Fibroblast of skin of scalp (primary cell): ENCODE measurements around the gene GULP1.
"Not testable (repeated sequence)": the region's sequence is repeated elsewhere in the genome, so short reads cannot be mapped to it uniquely, and the experiment has no call there.

Experiments
- DNase-seq: peaks from one replicate; pipeline ENCODE4 v3.0.0-alpha.2; 2013

The GULP1 gene

DNA sequence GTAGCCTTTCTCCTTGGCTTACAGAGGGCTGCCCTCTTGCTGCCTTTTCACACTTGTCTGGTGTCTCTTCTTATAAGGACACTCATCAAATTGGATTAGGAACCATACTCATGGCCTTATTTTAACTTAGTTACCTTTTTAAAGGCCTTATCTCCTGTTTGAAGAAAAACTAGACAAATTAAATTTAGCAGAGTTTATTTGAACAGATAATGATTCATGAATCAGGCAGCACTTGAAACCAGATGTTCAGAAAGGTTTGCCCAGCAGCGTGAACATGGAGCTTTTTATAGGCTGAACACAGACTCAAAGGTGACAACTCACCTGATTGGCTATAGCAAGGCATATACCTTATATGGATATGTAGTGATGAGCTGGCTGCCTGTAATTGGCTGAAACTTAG, 238.0 kb downstream of the GULP1 start:
- DNase-seq, result no peak

DNA sequence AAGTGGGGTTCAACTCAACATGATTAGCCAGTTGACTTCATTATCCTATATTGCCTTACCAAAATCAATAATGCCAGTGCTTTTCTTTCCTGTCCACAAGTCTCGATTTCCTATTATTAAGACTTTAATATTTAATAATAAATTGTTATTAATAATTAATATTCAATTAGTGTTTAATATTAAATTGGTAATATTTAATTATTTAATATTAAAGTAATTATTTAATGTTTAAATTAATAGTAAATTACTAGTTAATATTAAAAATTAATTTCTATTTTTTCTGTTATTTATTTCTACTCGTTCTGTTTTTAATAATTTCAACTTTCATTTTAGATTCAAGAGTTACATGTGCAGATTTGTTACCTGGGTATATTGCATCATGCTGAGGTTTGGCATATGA, 243.2 kb downstream of the GULP1 start:
- no peak for DNase-seq

DNA sequence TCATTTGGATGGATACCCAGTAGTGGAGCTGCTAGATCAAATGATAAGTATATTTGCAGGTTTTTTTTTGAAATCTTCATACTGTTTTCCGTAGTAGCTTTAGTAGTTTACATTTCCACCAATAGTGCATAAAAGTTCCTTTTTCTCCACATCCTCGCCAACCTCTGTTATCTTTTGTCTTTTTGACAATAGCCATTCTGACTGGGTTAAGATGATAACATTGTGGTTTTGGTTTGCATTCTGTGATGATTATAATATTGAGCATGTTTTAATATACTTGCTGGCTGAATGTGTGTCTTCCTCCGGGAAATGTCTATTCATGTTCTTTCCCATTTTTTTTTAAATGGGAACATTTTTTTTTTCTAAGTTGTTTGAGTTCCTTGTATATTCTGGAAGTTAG, 260.0 kb downstream of the GULP1 start:
- no peak for DNase-seq

DNA sequence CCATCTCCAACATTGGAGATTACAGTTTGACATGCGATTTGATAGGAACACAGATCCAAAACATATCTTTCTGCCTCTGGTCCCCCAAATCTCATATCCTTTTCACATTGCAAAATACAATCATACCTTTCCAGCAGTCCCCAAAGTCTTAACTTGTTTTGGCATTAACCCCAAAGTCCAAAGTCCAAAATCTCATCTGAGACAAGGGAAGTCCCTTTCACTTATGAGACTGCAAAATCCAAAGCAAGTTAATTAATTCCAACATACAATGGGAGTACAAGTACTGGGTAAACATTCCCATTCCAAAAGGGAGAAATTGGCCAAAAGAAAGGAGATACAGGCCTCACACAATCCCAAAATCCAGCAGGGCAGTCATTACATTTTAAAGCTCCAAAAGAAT, 265.4 kb downstream of the GULP1 start:
- DNase-seq, result no peak

DNA sequence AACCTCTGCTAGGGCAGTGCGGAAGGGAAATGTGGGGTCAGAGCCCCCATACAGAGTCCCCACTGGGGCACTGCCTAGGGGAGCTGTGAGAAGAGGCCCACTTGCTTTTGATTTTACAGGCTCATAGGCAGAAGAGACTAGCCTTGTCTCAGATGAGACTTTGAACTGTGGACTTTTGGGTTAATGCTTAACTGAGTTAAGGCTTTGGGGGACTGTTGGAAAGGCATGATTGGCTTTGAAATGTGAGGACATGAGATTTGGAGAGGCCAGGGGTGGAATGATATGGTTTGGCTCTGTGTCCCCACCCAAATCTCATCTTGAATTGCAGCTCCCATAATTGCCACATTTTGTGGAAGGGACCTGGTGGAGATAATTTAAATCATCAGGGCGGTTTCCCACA, 267.8 kb downstream of the GULP1 start:
- DNase-seq, result not testable (repeated sequence)

DNA sequence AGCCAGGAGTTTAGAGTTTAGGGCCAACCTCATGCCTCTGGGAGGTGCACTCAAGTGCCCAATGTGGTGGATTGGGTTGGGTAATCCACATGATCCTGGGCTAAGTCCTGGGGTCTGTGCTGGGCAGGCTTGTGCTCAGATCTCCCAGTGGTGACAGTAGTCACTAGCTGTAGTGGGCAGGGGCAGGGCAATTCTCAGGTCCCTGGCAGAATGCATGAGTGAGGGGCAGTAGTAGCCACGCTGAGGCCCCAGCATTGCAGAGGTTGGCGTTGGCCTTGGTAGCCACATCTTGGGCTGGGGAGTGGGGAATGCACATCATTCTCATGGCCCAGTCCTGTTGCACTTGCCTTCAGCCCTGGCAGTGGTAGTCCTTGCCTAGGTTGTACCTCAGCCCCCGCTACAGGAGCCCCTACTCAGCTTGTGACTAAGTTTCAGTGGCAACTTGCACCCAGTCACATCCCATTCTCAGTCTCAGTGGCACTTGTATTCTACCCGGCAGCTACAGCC, 269.9 kb downstream of the GULP1 start:
- DNase-seq, result no peak

DNA sequence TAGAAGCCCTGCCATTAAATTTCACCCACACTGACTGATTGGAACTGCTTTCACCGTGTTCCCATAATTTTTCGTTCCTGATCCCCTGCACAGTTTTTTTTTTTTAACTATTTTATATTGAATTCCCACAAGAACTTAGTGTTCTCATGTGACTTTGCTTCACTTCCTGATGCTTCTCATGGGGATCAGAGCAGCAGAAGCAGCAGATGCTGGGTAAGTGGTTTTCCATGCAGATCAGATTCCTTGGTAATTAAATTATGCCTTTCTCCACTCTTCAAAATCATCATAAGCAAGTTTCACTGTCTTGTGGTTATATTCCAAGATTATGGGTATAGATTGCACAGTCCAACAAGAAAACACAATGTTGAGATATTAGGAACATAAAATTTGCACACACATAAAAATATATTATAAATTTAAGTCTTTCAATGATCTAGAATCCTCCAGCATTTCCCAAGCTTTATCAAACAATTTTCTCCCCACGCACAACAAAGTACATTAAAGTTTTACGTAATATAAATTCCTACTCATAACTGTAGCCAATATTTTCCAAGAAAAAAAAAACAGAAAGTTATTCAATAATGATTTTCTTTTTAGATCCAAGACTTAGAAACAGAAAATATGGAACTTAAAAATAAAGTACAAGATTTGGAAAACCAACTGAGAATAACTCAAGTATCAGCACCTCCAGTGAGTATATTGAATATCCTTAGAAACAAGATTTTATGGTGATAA, 277.9 kb downstream of the GULP1 start:
- DNase-seq, result peak; percentile 19

DNA sequence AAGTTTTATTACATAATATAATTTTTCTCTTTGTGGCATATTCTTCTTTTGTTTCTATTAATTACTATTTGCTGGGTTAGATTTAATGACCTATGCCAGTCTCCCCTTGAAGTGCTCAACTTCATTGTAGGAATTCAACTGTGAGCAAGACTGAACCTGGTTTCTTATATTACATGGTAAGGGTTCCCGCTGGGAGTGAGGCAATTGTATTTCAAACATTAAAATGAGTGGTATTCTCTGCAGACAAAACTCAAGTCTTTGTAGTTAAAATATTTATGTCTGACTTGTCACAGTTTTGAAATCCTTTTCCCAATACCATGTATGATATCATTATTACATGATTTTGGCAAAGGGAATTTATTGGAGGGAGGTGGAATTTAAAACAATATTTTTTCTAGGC, 278.7 kb downstream of the GULP1 start:
- DNase-seq, result peak; percentile 60

DNA sequence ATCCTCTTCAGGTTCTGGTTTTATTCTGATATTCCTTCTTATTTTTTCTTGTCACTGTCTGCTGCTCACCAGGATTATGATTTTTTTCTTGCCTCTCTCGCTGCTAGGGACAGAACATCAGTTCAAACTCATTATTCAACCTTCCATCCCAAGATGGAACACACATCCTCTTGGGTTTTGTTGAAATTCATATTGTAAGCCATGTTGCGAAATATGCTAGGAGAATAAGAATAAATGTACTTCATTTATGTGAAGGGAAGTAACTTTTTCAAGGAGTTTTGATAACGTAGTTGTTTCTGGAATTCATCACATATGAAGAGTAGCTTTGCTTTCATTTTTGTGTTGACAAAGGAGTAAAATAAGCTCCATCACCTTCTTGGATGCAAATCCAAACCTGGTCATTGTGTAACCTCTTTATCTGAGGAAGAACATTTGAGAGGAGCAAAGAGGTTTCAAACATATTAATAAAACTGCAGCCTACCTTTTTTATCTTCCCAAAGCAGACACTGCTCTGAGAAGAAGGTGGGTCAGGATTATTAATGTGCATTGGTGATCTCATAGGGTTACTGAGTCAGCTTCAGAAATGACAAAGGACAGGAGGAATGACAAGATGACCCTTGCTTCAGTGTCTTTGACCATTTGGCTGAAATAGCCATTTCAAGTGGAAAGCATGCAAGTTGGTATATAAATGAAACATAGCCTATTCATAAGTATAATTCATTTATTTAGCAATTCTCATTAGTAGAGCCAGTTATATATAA, 280.0 kb downstream of the GULP1 start:
- DNase-seq, result no peak

DNA sequence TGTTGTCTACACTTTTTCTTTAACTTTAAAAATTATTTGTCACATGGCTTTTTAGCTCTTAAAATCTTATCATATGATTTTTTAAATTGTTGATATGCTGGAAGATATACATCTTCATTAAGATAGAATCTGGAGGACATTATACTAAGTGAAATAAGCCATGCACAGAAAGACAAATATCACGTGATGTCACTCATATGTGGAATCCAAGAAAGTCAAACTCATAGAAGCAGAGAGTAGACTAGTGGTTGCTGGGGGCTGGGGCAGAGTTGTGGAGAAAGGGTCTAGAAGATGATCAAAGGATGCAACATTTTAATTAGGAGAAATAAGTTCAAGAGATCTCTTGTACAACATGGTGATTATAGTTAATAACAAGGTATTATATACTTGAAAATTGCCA, 280.9 kb downstream of the GULP1 start:
- no peak for DNase-seq

DNA sequence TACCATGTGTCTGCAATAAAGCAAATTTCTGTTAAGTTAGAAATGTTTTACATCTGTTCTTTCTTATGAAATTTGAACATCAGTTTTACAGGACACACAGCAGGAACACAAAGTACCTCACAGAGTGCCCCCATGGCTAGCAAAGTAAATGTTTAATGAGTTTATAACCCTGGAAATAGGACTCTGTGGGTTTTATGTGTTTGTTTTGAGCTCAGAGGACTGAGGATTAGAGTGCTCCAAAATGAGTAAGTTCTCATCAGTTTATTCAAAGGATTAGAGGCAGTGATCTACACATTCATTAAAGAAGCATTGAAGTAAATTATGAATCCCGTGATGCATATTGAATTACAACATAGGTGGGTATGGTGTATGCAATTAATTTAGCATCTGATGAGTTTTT, 281.8 kb downstream of the GULP1 start:
- no peak for DNase-seq

DNA sequence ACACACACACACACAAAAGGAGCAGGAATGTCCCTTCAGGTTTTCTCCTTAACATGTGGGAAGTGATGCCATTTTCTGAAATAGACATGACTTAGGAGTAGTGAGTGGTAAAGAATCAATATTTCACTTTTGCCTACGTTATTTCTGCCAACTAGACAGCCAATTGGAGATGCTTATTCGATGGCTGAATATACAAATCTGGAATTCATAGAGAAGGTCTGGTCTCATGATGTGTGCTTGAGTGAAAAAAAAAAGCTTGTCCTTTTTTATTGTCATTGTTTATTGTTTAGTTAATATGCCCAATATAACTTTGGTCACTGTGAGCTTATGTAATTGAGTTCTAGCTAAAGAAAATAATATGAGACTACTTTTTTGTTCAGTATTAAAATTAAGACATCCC, 284.3 kb downstream of the GULP1 start:
- DNase-seq, result no peak

DNA sequence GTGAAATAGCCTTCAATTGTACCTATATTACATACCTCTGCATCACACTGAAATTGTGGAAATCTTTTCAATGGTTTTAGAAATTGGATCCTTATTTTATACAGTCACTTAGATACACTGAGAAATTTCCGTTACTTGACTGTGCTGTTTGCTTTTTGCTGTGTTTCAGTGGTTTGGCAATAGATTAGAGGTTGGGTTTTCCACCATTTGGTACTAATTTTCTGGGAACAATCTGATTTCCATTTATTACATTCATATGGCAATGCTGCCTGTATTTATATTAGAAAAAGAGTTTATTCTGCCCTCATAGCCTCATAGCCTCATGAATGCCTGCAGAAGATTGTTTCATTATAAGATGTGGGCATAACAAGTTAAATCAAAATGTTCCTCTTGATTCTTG, 285.0 kb downstream of the GULP1 start:
- peak; percentile 57 for DNase-seq

DNA sequence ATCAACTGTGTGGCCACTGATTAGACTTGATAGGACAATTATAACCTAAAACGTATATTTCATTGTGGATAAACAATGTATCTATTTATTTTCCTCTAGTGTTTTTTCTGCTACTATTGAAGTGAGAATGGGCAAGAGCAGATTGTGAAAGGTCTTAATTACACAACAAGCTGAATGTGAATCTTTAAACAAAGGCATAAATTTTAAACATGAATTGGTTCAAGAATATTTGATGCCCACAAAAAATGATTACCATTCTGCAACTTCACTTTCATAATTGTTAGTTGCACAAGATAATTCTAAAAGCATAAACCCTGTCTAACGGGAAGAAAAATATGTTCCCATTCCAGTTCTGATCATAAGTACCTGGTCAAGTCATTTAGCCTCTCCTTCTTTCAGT, 285.6 kb downstream of the GULP1 start:
- no peak for DNase-seq

DNA sequence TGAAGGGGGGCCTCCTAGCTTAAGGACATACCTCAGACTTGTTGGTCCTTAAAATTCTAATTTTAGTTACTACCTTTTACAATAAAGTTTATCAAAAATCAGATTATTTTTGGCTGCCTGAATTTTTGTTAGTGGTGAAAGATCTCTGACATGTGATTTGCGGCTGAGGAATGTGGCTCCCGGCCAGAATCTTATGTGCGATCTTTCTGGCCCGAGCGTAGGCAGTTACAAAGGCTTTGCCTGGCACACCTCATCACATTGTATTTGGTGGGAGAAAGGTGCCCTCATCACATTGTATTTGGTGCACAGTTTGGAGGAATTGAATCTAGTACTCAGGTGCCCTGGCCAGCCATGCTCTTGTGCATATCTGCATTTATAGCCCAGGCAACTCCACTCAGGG, 289.1 kb downstream of the GULP1 start:
- no peak for DNase-seq

DNA sequence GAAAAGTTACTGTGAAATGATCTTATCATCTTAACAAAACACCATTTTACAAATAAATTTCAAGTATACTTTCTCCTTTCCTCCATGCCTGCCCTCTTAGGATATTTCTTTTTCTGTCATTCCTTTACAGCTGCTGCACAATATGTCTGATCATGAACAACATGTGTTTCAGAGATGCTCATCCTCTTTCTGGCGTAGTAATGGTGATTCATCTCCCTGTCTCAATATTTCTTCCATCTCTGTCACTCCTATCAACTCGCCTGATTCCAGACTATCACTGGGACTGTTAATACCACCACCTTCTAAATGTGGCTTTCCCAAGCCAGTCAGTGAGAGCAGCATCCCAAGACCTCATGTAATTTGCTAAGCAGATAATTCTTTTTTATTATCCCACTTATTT, 290.5 kb downstream of the GULP1 start:
- no peak for DNase-seq

DNA sequence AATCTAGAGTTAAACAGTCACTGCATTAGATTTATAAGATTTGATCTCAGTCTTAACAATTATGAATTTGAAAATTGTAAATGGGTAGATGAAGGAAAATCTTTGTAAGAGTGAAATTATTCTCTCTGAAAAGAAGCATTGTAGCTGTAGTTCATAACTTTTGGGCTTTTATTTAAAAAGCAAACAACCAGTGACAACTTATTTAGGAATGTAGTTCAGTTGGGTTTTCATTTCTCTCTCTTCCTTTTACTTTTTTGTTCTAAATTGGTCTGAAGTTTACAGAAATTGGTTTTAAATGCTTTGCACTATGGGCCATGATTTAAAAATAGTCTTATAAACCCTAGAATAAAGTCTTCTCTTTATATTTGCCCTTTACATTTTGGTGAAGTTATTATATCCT, 296.6 kb downstream of the GULP1 start:
- DNase-seq, result no peak

DNA sequence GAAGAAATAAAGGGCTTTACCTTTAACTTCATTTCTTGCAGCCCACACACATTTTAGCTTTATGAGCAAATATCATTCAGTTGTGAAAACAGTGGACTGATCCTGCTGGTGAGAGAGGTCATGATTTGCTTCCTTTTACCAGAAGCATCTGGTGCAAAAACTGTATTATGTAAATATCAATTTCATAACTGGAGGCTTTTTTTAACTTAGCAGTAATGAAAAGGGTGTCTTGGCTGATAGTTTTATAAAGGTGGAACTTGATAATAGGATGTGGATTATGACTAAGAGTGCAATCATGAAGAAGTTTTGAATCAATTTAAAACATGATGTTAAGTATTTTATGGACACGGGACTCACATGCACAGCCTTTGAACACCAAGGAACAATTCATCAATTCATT, 304.4 kb downstream of the GULP1 start:
- DNase-seq, result no peak

DNA sequence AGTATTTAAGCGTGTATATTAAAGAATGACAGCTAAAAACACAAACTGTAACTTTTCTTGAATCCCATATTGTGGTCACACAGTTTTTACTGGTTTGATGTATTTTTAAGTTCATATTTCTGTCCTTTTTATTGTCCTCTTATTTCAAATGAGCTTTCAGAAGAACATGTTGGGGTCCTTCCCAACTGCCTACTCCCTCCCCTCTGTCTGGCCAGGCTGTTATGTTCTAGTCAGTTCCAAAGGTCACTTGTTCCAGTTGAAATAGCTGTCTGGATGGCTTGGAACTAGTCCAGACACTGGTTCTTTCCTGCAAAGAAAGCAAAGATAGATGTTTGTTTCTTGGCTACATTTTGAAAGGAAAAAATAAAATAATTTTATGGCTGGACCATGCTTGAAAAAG, 306.9 kb downstream of the GULP1 start:
- DNase-seq, result no peak

DNA sequence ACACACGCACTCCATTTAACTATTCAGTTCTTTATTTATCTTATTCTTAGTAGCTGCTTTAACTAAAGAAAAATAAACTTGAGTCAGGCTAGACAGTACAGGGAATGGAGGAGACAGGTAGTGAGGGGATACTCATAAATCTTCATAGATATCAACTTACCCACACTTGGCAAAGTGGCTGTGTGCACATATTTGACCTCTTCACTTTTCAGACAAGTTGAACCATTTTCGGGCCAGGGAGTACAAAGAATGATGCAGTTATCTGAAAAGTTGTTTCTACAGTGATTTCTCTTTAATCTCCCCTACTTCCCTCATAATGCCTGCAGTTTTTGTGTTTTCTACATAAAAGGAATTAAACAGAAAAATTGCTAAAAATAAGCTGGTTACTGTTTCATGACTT, 307.5 kb downstream of the GULP1 start:
- DNase-seq, result no peak

DNA sequence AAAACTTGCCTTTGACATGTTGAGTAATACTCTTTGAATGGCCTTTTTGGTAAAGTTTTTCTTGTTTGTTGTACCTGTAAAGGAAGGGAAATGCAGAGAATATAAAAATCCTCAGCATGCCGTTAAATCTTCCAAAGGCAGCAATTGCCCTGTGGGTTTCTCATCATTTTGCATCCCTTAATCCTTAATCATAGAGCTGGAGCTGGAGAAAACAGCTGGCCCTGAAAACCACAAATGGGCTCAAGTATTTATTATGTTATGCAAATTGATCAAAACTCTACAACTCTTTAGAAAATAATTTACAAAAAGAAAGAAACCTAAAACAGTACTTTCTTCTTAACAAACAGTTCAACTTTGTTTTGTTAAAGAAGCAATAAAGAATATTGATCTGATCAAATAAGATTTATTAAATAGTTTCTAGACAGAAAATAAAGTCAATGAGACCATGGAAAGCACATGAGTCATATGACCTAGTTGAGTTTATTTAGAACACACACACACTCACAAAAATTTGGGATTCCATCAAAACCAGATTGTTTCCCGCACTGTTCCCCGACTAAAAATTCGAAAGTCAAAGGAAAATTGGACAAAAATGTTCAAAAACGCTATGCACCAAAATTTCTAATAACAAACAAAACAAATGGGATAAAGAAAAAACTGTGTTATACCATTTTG, 309.0 kb downstream of the GULP1 start:
- DNase-seq, result peak; percentile 60

DNA sequence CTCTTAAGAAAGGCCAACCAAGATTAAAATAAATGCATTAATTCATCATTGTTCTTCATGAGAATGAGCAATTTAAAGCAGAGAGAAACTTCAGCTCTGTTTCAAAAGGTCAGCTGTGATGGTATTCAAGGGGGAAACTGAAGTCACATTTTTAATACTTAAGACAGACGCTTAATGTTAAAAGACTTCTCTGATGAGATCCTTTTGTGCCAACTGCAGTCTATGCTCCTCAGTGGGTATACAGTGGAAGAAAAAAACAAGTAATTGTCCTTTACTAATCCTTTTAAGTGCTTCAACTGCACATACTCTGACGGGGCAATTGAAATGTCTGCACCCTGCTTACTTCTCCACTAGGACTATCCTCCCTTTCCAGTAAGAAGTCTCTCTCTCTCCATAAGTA, 309.7 kb downstream of the GULP1 start:
- DNase-seq, result no peak

DNA sequence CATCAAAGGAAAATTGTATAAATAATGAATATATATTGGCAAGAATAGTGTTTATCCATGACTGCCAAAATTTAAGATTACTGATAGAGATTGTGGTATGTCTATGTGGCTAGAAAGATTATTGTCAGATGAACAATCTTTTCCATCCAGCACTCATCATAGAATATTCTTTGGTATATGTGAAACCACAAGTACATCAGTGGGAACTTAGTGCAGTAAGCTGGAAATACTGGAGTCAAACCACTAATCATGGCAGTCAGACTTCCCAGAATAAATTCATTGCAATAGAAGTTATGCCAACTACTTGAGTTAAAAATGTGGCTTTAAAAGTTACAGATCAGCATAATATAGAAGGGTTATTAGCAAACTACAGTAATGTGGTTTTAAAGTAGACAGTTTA, 310.3 kb downstream of the GULP1 start:
- peak; percentile 77 for DNase-seq

DNA sequence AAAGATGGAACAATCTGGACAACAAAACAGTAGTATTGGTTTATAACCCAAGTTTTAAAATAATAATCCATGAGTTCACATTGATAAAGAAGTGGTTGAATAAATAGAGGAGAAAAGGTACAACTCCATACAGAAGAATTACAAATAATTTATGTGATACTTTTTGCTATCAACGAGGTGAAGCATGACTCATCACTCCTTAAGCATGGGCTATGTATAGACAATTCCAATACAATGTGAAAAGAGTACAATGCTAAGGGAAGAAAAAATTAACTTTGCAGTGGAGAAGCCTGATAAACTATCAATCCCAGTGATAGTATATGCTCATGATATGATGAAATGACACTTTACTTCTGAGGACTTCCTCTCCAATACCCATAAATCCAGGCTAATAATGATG, 312.9 kb downstream of the GULP1 start:
- no peak for DNase-seq
